Endothelial cell of umbilical vein (primary cell): ENCODE data around the gene RDH13. TPM values are rescaled to one million over a fixed set of nuclear protein-coding genes. Genes with fewer than 3 reads are reported as not detected.

Experiments
- BruUV-seq: library from RNA; stranded (reverse); fragments of 400-500 nt; replicated peaks from 2 replicates; lab custom pipeline; 2021; lab: Mats Ljungman, UMichigan
- CTCF ChIA-PET: fragments of 300-600, 350-600 bp; sonication (Branson Sonifier 250); formaldehyde crosslinking; loops from one replicate; lab custom pipeline; 2021; ENCODE audit warnings: antibody characterized with exemption, inconsistent platforms; lab: Charles Lee
- POLR2A ChIA-PET: fragments of 300-600, 350-600 bp; sonication (Branson Sonifier 250); formaldehyde crosslinking; loops from one replicate; lab custom pipeline; 2021; ENCODE audit warnings: antibody characterized with exemption, inconsistent platforms; lab: Charles Lee
- DNase-seq: peaks from one replicate; pipeline ENCODE4 v3.0.0-alpha.2; 2011; ENCODE audit warnings: low read depth, low spot score
- FAIRE-seq: peaks from 2 replicates; lab custom pipeline; 2011; peaks lifted over from hg19 to GRCh38; lab: Jason Lieb, UNC
- H2AFZ ChIP-seq: 2 replicates; pipeline ENCODE4 v1.6.0; 2012; ENCODE audit warnings: low read depth, low read length, control low read depth, inconsistent platforms
- H3K27ac ChIP-seq: 2 replicates; pipeline ENCODE4 v1.5.1; 2011; ENCODE audit warnings: low read depth, mild to moderate bottlenecking, control low read depth, low read length, moderate library complexity; ENCODE audit not compliant: insufficient read depth
- H3K27me3 ChIP-seq, 2 experiments: 2 replicates each; pipeline versions ENCODE4 v1.6.0 to v1.6.1; 2011; ENCODE audit warnings: low read length in 2 of 2, mixed read lengths in 1 of 2; ENCODE audit not compliant: control insufficient read depth in 2 of 2, insufficient read depth in 2 of 2
- H3K36me3 ChIP-seq, 2 experiments: 2 replicates in 1 of 2; 3 replicates in 1 of 2; pipeline ENCODE4 v1.5.1; 2011; ENCODE audit warnings: low read length in 2 of 2, mild to moderate bottlenecking in 1 of 2, moderate library complexity in 1 of 2; ENCODE audit not compliant: control insufficient read depth in 2 of 2, insufficient read depth in 2 of 2; ENCODE audit errors: extremely low read depth in 1 of 2
- H3K4me1 ChIP-seq: 3 replicates; pipeline ENCODE4 v1.5.1; 2011; ENCODE audit warnings: mild to moderate bottlenecking, low read length; ENCODE audit not compliant: control insufficient read depth, insufficient read depth; ENCODE audit errors: extremely low read depth
- H3K4me2 ChIP-seq: 2 replicates; pipeline ENCODE4 v1.6.1; 2011; ENCODE audit warnings: low read length, control low read depth, mixed read lengths; ENCODE audit not compliant: insufficient read depth
- H3K4me3 ChIP-seq, 3 experiments: fragments of 200-600 bp in 1 of 3; sonication (generic), shearing (Covaris generic) in 1 of 3; replicated peaks in 1 of 3; 2 replicates each; pipeline ENCODE4 v1.5.1; 2011 to 2016; ENCODE audit warnings: control low read depth in 3 of 3, low read length in 3 of 3, mild to moderate bottlenecking in 2 of 3, inconsistent platforms in 1 of 3, low read depth in 1 of 3, moderate library complexity in 1 of 3; ENCODE audit not compliant: insufficient read depth in 1 of 3
- H3K79me2 ChIP-seq: 2 replicates; pipeline ENCODE4 v1.6.0; 2012; ENCODE audit warnings: low read length, inconsistent platforms; ENCODE audit not compliant: control insufficient read depth, insufficient read depth
- H3K9ac ChIP-seq: replicated peaks from 2 replicates; pipeline ENCODE3; 2011; ENCODE audit warnings: low read length, control low read depth; ENCODE audit not compliant: insufficient read depth; ENCODE audit errors: extremely low read depth
- H3K9me1 ChIP-seq: replicated peaks from 3 replicates; pipeline ENCODE4 v1.6.0; 2011; ENCODE audit warnings: mild to moderate bottlenecking, low read length; ENCODE audit not compliant: control insufficient read depth, insufficient read depth; ENCODE audit errors: extremely low read depth
- H3K9me3 ChIP-seq: replicated peaks from 2 replicates; pipeline ENCODE4 v1.5.1; 2012; ENCODE audit warnings: low read length, inconsistent platforms; ENCODE audit not compliant: control insufficient read depth, insufficient read depth
- H4K20me1 ChIP-seq: replicated peaks from 2 replicates; pipeline ENCODE3; 2011; ENCODE audit warnings: mild to moderate bottlenecking, low read length; ENCODE audit not compliant: control insufficient read depth, insufficient read depth; ENCODE audit errors: extremely low read depth
- CTCF ChIP-seq, 2 donors: IDR thresholded peaks; 1 replicate in 1 of 2; 2 replicates in 1 of 2; pipeline ENCODE4 v1.5.1; 2011; ENCODE audit warnings: low read length in 2 of 2, mild to moderate bottlenecking in 2 of 2, moderate library complexity in 2 of 2, control low read depth in 1 of 2, inconsistent platforms in 1 of 2, low read depth in 1 of 2; ENCODE audit not compliant: insufficient read depth in 1 of 2; ENCODE audit errors: extremely low read depth in 1 of 2
- EZH2 ChIP-seq: IDR thresholded peaks from 2 replicates; pipeline ENCODE4 v1.6.1; 2012; ENCODE audit warnings: borderline replicate concordance, low read depth, mild to moderate bottlenecking, moderate library complexity, low read length, inconsistent platforms; ENCODE audit not compliant: severe bottlenecking
- FOS ChIP-seq: IDR thresholded peaks from 2 replicates; pipeline ENCODE4 v1.6.1; 2011; ENCODE audit warnings: mild to moderate bottlenecking, low read length, moderate library complexity, borderline replicate concordance; ENCODE audit not compliant: insufficient read depth
- GATA2 ChIP-seq: IDR thresholded peaks from 2 replicates; pipeline ENCODE4 v1.7.0; 2011; ENCODE audit warnings: low read depth, mild to moderate bottlenecking, moderate library complexity, mixed read lengths, low read length; ENCODE audit not compliant: insufficient read length, insufficient read depth
- JUN ChIP-seq: IDR thresholded peaks from 2 replicates; pipeline ENCODE4 v1.6.1; 2011; ENCODE audit warnings: borderline replicate concordance, low read depth; ENCODE audit not compliant: insufficient read length, insufficient read depth
- MAX ChIP-seq: IDR thresholded peaks from 2 replicates; pipeline ENCODE4 v1.6.1; 2011; ENCODE audit not compliant: insufficient read depth, insufficient read length
- MYC ChIP-seq: IDR thresholded peaks from one replicate; pipeline ENCODE4 v1.6.1; 2011; ENCODE audit warnings: mild to moderate bottlenecking, low read depth, low read length
- POLR2A ChIP-seq: IDR thresholded peaks from 2 replicates; pipeline ENCODE4 v1.6.1; 2012; ENCODE audit warnings: low read depth, mild to moderate bottlenecking, control low read depth, low read length
- POLR2AphosphoS5 ChIP-seq: IDR thresholded peaks from 2 replicates; pipeline ENCODE4 v1.6.1; 2012; ENCODE audit warnings: low read depth, mild to moderate bottlenecking, control low read depth, low read length, moderate library complexity; ENCODE audit not compliant: insufficient read depth
- dilution Hi-C: fragments of 300-500 bp; cut with MboI; formaldehyde crosslinking; loops from one replicate; pipeline ENCODE4 v1.15.0; 2019; ENCODE audit warnings: low sequenced_read_pairs; ENCODE audit not compliant: extremely low pct_ligation_motif_present
- intact Hi-C: fragments of 100-400 bp; cut with micrococcal nuclease; formaldehyde crosslinking; loops from one replicate; pipeline ENCODE4 v1.10.0; 2022
- polyA plus RNA-seq, 4 experiments: library from polyadenylated mRNA; depleted of rRNA in 3 of 4; stranded (reverse) in 3 of 4; unstranded in 1 of 4; fragments of >200 nt; gene quantifications; 2 replicates each; pipeline versions ENCODE4 v1.2.1 to v1.2.3, GENCODE V29; 2011 to 2012; ENCODE audit warnings: missing spikeins in 1 of 4
- total RNA-seq: library from RNA; stranded (reverse); gene quantifications from 2 replicates; pipeline ENCODE4 v1.2.3, GENCODE V29; 2021

Gene RDH13
- total and polyA plus RNA-seq, 2 donors (not counting 3 experiments of a cell fraction or from before 2014, with no cell fraction given) = 8.7 to 19.6 TPM

- Histone ChIP-seq H3K4me1 (no peaks in the 10 kb centered on the region), H3K4me3 (no peak overlapping the region), H3K79me2 (peaks cover 11% of the 10 kb centered on the region), H3K27ac (no peak overlapping the region), H3K9me3 (no peaks in the 10 kb centered on the region), H3K9me1 (no peaks in the 10 kb centered on the region), H4K20me1 (no peaks in the 10 kb centered on the region), H2AFZ (no peak overlapping the region), H3K9ac (no peak overlapping the region), H3K27me3 (no peaks in the 10 kb centered on the region), H3K4me2 (no peak overlapping the region), H3K36me3 (peaks cover 6 to 11% of the 10 kb centered on the region in 2 experiments)
- CTCF ChIA-PET = interaction anchor here (1.4 to 2.9 kb wide), 3 partner anchors 9 to 36 kb away, joined by 3 to 12 read pairs (median 3); no protein-coding TSS in a partner anchor
- BruUV-seq = no TSS peak
- TF ChIP-seq JUN (no peak), EZH2 (no peak), POLR2A (no peak), GATA2 (no peak), MYC (no peak), CTCF (IDR thresholded peaks at IDR 0.05; ENCODE audit: extremely low read depth in 1 of 2, insufficient read depth in 1 of 2, low read depth in 1 of 2, low read length in 2 of 2) (no peak), POLR2AphosphoS5 (no peak), FOS (no peak), MAX (no peak)
- POLR2A ChIA-PET = no interaction called here
- intact Hi-C loops = no loop called here
- dilution Hi-C loops = no loop called here
- DNase-seq (no peak), FAIRE-seq (no peak)
These were observed 42.3 kb upstream of the RDH13 start for GRCh38 chr19:55105237-55105636.
